SK-N-SH (cell line): Measurements from ENCODE around the gene ARHGAP42.

Source experiments
- EP300 ChIP-seq, 2 experiments: IDR thresholded peaks; 2 replicates each; pipeline versions ENCODE4 v1.4.0 to v1.6.1; 2012; ENCODE audit warnings: borderline replicate concordance in 1 of 2, low read depth in 1 of 2, low read length in 1 of 2
- GATA2 ChIP-seq: sonication (generic); formaldehyde crosslinking; IDR thresholded peaks from 2 replicates; pipeline ENCODE4 v1.5.0; 2020; ENCODE audit warnings: mild to moderate bottlenecking, missing genetic modification reagents
- RAD21 ChIP-seq: IDR thresholded peaks from 2 replicates; pipeline ENCODE4 v1.6.1; 2012; ENCODE audit warnings: mild to moderate bottlenecking, low read length
- REST ChIP-seq: IDR thresholded peaks from 2 replicates; pipeline ENCODE4 v1.6.1; 2012; ENCODE audit warnings: mild to moderate bottlenecking, low read depth, low read length, moderate library complexity
- TF ChIP-seq, protein P1 (sequence below): fragments of 200-600 bp; sonication (generic); IDR thresholded peaks from 2 replicates; pipeline ENCODE4 v1.6.1; 2017; ENCODE audit warnings: antibody characterized with exemption, mild to moderate bottlenecking, moderate library complexity

DNA sequence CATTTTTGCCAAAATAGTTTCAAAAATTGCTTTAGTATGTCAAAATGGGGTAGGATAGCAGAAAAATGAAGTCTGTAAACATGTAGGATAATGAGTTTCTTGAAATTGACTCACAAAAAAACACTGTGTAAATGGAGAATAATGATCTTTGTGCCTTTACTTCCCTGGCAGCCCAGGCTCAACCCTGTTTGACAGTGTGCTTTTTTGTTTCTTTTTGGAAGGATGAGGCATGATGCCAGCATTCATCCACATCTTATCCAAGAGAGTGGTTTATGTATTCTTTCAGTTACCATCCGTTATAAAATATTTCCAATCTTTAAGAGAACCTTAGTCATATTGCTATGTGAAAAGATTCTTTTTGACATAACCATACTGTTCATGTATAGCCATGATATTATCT lies 70.6 kb downstream of the ARHGAP42 start:
- TF ChIP-seq, protein P1, sequence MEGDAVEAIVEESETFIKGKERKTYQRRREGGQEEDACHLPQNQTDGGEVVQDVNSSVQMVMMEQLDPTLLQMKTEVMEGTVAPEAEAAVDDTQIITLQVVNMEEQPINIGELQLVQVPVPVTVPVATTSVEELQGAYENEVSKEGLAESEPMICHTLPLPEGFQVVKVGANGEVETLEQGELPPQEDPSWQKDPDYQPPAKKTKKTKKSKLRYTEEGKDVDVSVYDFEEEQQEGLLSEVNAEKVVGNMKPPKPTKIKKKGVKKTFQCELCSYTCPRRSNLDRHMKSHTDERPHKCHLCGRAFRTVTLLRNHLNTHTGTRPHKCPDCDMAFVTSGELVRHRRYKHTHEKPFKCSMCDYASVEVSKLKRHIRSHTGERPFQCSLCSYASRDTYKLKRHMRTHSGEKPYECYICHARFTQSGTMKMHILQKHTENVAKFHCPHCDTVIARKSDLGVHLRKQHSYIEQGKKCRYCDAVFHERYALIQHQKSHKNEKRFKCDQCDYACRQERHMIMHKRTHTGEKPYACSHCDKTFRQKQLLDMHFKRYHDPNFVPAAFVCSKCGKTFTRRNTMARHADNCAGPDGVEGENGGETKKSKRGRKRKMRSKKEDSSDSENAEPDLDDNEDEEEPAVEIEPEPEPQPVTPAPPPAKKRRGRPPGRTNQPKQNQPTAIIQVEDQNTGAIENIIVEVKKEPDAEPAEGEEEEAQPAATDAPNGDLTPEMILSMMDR: no peak
- no peak for TF ChIP-seq EP300 (IDR thresholded peaks at IDR 0.05; ENCODE audit: borderline replicate concordance in 1 of 2, low read depth in 1 of 2, low read length in 1 of 2)
- TF ChIP-seq GATA2 (CRISPR knock-in tag): no peak
- no peak for TF ChIP-seq REST
- TF ChIP-seq RAD21: no peak
